Brain microvascular endothelial cell (primary cell): ENCODE results near the gene DDX42.
"Not testable (repeated sequence)": the region's sequence is repeated elsewhere in the genome, so short reads cannot be mapped to it uniquely, and the experiment has no call there.

Source experiments
- DNase-seq: peaks from one replicate; pipeline ENCODE4 v3.0.0-alpha.2; 2020
- H3K27ac ChIP-seq: fragments of 250-450 bp; sonication (Bioruptor Pico); 2 replicates; pipeline ENCODE4 v1.5.1; 2020; ENCODE audit warnings: mild to moderate bottlenecking, moderate library complexity
- H3K27me3 ChIP-seq: fragments of 250-450 bp; sonication (Bioruptor Pico); replicated peaks from 2 replicates; pipeline ENCODE4 v1.5.1; 2020; ENCODE audit warnings: mild to moderate bottlenecking
- H3K36me3 ChIP-seq: fragments of 250-450 bp; sonication (Bioruptor Pico); replicated peaks from 2 replicates; pipeline ENCODE4 v1.5.1; 2020; ENCODE audit warnings: mild to moderate bottlenecking
- H3K4me3 ChIP-seq: 2 replicates; pipeline ENCODE4 v1.5.1; 2011; ENCODE audit warnings: low read depth, mild to moderate bottlenecking, control low read depth, low read length, moderate library complexity
- CTCF ChIP-seq: IDR thresholded peaks from 2 replicates; pipeline ENCODE4 v1.5.1; 2011; ENCODE audit warnings: low read depth, mild to moderate bottlenecking, moderate library complexity, low read length, control low read depth, inconsistent platforms; ENCODE audit errors: missing control alignments
- in situ Hi-C: cut with HindIII; loops from 2 replicates; pipeline ENCODE4 v1.10.0; 2017; ENCODE audit warnings: low sequenced_read_pairs, low pct_ligation_motif_present

DDX42 gene

GRCh38 chr17:63848834-63849689, 75.1 kb downstream of the DDX42 start:
- peak; percentile 71 for TF ChIP-seq CTCF
- in situ Hi-C loops: no loop called here
- Histone ChIP-seq H3K27ac (peak overlapping the region; percentile 70), H3K4me3 (peak overlapping the region; percentile 41), H3K27me3 (no peaks in the 10 kb centered on the region), H3K36me3 (no peaks in the 10 kb centered on the region)
- peak; percentile 86 for DNase-seq

GRCh38 chr17:63850401-63850800, 76.4 kb downstream of the DDX42 start:
- DNase-seq: no peak
- no peak for TF ChIP-seq CTCF
- no peaks in the 10 kb centered on the region for H3K27me3 ChIP-seq
- in situ Hi-C loops: no loop called here
- no peaks in the 10 kb centered on the region for H3K36me3 ChIP-seq
- no peak overlapping the region for H3K27ac ChIP-seq
- no peak overlapping the region for H3K4me3 ChIP-seq

DNA sequence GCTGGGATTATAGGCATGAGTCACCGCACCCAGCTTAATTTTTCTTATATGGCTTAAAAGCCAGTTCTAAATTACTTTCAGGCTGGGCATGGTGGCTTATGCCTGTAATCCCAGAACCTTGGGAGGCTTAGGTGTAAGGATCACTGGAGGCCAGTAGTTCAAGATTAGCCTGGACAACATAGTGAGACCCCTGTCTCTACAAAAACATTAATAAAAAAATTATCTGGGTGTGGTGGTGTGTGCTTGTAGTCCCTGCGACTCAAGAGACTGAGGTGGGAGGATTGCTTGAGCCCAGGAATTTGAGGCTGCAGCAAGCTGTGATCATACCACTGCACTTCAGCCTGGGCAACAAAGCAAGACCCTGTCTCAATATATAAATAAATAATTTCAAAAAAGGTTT, 79.3 kb downstream of the DDX42 start:
- H3K27ac ChIP-seq: no peak overlapping the region
- H3K27me3 ChIP-seq: no peaks in the 10 kb centered on the region
- DNase-seq: no peak
- in situ Hi-C loops: no loop called here
- no peak overlapping the region for H3K4me3 ChIP-seq
- no peak for TF ChIP-seq CTCF
- H3K36me3 ChIP-seq: no peaks in the 10 kb centered on the region

DNA sequence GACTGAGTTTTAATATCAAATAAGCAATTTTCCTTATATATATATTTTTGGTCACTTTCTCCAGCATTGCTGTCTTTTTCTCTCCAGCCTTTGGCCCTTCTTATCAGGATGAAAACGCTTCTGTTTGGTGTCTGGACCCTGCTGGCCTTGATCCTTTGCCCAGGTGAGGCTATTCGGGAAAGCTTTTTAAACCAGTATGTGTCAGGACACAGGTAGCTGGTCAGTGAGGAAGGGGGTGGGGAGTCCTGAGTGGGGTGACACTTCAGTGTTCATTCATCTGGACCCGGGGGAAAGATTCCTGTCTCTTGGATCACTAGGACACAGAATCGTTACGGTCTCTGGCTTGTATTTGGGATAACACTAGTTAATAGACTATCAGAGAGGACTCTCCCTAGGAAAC, 80.7 kb downstream of the DDX42 start:
- DNase-seq: no peak
- Histone ChIP-seq H3K27ac (no peak overlapping the region), H3K27me3 (no peaks in the 10 kb centered on the region), H3K4me3 (no peak overlapping the region), H3K36me3 (no peaks in the 10 kb centered on the region)
- in situ Hi-C loops: no loop called here
- no peak for TF ChIP-seq CTCF

DNA sequence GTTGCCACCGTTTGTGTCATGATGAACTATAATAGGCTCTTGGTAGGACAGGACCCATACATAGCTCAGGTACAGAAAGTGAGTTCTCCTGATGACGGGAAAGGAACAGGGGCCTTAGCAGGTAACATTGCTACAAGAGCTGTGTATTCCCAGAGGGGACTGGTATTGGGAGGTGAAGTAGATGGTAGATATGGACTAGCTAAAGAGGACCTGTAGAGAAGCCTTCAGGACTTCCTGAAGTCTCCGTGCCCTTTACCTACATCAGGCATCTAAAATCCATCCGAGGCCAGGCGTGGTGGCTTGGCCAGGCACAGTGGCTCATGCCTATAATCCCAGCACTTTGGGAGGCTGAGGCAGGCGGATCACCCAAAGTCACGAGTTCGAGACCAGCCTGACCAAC, 81.2 kb downstream of the DDX42 start:
- in situ Hi-C loops: no loop called here
- Histone ChIP-seq H3K27me3 (no peaks in the 10 kb centered on the region), H3K36me3 (no peaks in the 10 kb centered on the region), H3K4me3 (no peak overlapping the region), H3K27ac (no peak overlapping the region)
- TF ChIP-seq CTCF: no peak
- no peak for DNase-seq

- H3K27ac ChIP-seq, DNase-seq, in situ Hi-C loops, H3K36me3 ChIP-seq, H3K4me3 ChIP-seq, H3K27me3 ChIP-seq: not testable (repeated sequence)
These were observed 82.5 kb downstream of the DDX42 start for GRCh38 chr17:63856425-63856824.
